Trophoblast cell (in vitro differentiated cells and primary cell): ENCODE measurements around the gene NAV3.

Experiments used
- DNase-seq, 2 donors: peaks; one replicate each; pipeline ENCODE4 v3.0.0-alpha.2; 2016
- H2AFZ ChIP-seq: 2 replicates; pipeline ENCODE4 v1.6.1; 2013; ENCODE audit warnings: low read length, moderate library complexity, mild to moderate bottlenecking; ENCODE audit not compliant: insufficient read depth, poor library complexity
- H2AK5ac ChIP-seq: 2 replicates; pipeline ENCODE4 v1.6.1; 2013; ENCODE audit warnings: mild to moderate bottlenecking, low read length
- H2BK120ac ChIP-seq: 2 replicates; pipeline ENCODE4 v1.6.1; 2013; ENCODE audit warnings: low read length, mild to moderate bottlenecking, moderate library complexity; ENCODE audit not compliant: insufficient read depth, poor library complexity
- H2BK12ac ChIP-seq: 2 replicates; pipeline ENCODE4 v1.6.1; 2013; ENCODE audit warnings: mild to moderate bottlenecking, low read length, moderate library complexity
- H2BK5ac ChIP-seq: 2 replicates; pipeline ENCODE4 v1.6.1; 2013; ENCODE audit warnings: low read length, low read depth, moderate library complexity, mild to moderate bottlenecking; ENCODE audit not compliant: poor library complexity
- H3K14ac ChIP-seq: 2 replicates; pipeline ENCODE4 v1.6.1; 2013; ENCODE audit warnings: mild to moderate bottlenecking, low read length
- H3K18ac ChIP-seq: 2 replicates; pipeline ENCODE4 v1.6.1; 2013; ENCODE audit warnings: mild to moderate bottlenecking, low read length
- H3K23ac ChIP-seq: 2 replicates; pipeline ENCODE4 v1.6.1; 2013; ENCODE audit warnings: low read length
- H3K27ac ChIP-seq: 2 replicates; pipeline ENCODE4 v1.5.1; 2013; ENCODE audit warnings: low read depth, mild to moderate bottlenecking, inconsistent platforms, low read length, moderate library complexity
- H3K27me3 ChIP-seq: 2 replicates; pipeline ENCODE4 v1.6.1; 2013; ENCODE audit warnings: inconsistent platforms, mild to moderate bottlenecking, low read length, moderate library complexity; ENCODE audit not compliant: insufficient read depth
- H3K36me3 ChIP-seq, 2 experiments: 1 replicate in 1 of 2; 2 replicates in 1 of 2; pipeline ENCODE4 v1.6.1; 2013; ENCODE audit warnings: low read length in 2 of 2, mild to moderate bottlenecking in 2 of 2, moderate library complexity in 1 of 2; ENCODE audit not compliant: insufficient read depth in 2 of 2, control insufficient read depth in 1 of 2
- H3K4ac ChIP-seq: 2 replicates; pipeline ENCODE4 v1.6.1; 2013; ENCODE audit warnings: low read depth, mild to moderate bottlenecking, low read length, moderate library complexity
- H3K4me1 ChIP-seq, 2 experiments: 1 replicate in 1 of 2; 2 replicates in 1 of 2; pipeline ENCODE4 v1.6.1; 2013; ENCODE audit warnings: low read length in 2 of 2, mild to moderate bottlenecking in 2 of 2, moderate library complexity in 1 of 2; ENCODE audit not compliant: insufficient read depth in 2 of 2, control insufficient read depth in 1 of 2
- H3K4me2 ChIP-seq: 2 replicates; pipeline ENCODE4 v1.6.1; 2013; ENCODE audit warnings: inconsistent platforms, mild to moderate bottlenecking, low read length, moderate library complexity
- H3K4me3 ChIP-seq: 2 replicates; pipeline ENCODE4 v1.5.1; 2013; ENCODE audit warnings: mild to moderate bottlenecking, low read depth, low read length, inconsistent platforms
- H3K79me1 ChIP-seq: one replicate; pipeline ENCODE4 v1.6.1; 2013; ENCODE audit warnings: low read length
- H3K79me2 ChIP-seq: 2 replicates; pipeline ENCODE4 v1.6.1; 2013; ENCODE audit warnings: low read length, mild to moderate bottlenecking; ENCODE audit not compliant: control insufficient read depth, insufficient read depth, poor library complexity
- H3K9ac ChIP-seq: 2 replicates; pipeline ENCODE4 v1.6.1; 2013; ENCODE audit warnings: mild to moderate bottlenecking, low read length
- H3K9me3 ChIP-seq: 2 replicates; pipeline ENCODE4 v1.6.1; 2013; ENCODE audit warnings: low read depth, mild to moderate bottlenecking, control low read depth, inconsistent platforms, low read length; ENCODE audit not compliant: insufficient read depth
- H4K12ac ChIP-seq: 2 replicates; pipeline ENCODE4 v1.6.1; 2013; ENCODE audit warnings: low read depth, mild to moderate bottlenecking, low read length, moderate library complexity
- H4K8ac ChIP-seq: 2 replicates; pipeline ENCODE4 v1.6.1; 2013; ENCODE audit warnings: low read depth, mild to moderate bottlenecking, low read length, moderate library complexity
- H4K91ac ChIP-seq: one replicate; pipeline ENCODE4 v1.6.1; 2013; ENCODE audit warnings: low read depth, mild to moderate bottlenecking, low read length, moderate library complexity
- WGBS: extraction: QIAGEN DNeasy Blood & Tissue Kit; methylation state at CpG from one replicate; pipeline ENCODE4 v1.1.7; 2013; ENCODE audit warnings: missing lambda C conversion rate; ENCODE audit not compliant: insufficient read length, insufficient coverage; ENCODE audit errors: extremely low coverage; 5-methylcytosine and 5-hydroxymethylcytosine counted together

The NAV3 gene

GRCh38 chr12:78236264-78236663 lies 405.6 kb downstream of the NAV3 start:
- Histone ChIP-seq H3K18ac (no peak overlapping the region), H3K36me3 (no peaks in the 10 kb centered on the region), H3K27ac (no peak overlapping the region), H3K4ac (no peak overlapping the region), H2AK5ac (no peak overlapping the region), H3K14ac (no peak overlapping the region), H2BK5ac (no peak overlapping the region), H3K4me3 (no peak overlapping the region), H3K23ac (no peak overlapping the region), H4K8ac (no peak overlapping the region), H3K9me3 (no peaks in the 10 kb centered on the region), H3K9ac (no peak overlapping the region), H4K91ac (no peak overlapping the region), H2AFZ (no peak overlapping the region), H2BK12ac (no peak overlapping the region), H3K4me1 (no peaks in the 10 kb centered on the region), H3K79me1 (no peaks in the 10 kb centered on the region), H3K4me2 (no peak overlapping the region), H4K12ac (no peak overlapping the region), H2BK120ac (no peak overlapping the region), H3K79me2 (no peaks in the 10 kb centered on the region), H3K27me3 (no peaks in the 10 kb centered on the region)
- WGBS = no CpG with 5 or more reads among the region's 1 CpG
- DNase-seq = peak in 1 of 2 donors; percentile 6

- Histone ChIP-seq H3K4me1 (no peaks in the 10 kb centered on the region), H2AK5ac (no peak overlapping the region), H2BK120ac (no peak overlapping the region), H4K12ac (no peak overlapping the region), H3K4ac (no peak overlapping the region), H2BK5ac (no peak overlapping the region), H4K8ac (no peak overlapping the region), H3K4me2 (no peak overlapping the region), H4K91ac (no peak overlapping the region), H3K23ac (no peak overlapping the region), H3K27ac (no peak overlapping the region), H3K79me2 (no peaks in the 10 kb centered on the region), H3K27me3 (no peaks in the 10 kb centered on the region), H3K9me3 (no peaks in the 10 kb centered on the region), H3K14ac (no peak overlapping the region), H3K9ac (no peak overlapping the region), H3K36me3 (no peaks in the 10 kb centered on the region), H3K79me1 (no peaks in the 10 kb centered on the region), H2BK12ac (no peak overlapping the region), H2AFZ (no peak overlapping the region), H3K4me3 (no peak overlapping the region), H3K18ac (no peak overlapping the region)
- WGBS = no CpG with 5 or more reads among the region's 3 CpGs
- peak; percentile 52 to 85 for DNase-seq
Measured at GRCh38 chr12:78239544-78239943, 408.9 kb downstream of the NAV3 start.

- WGBS = no CpG with 5 or more reads among the region's 1 CpG
- H3K79me2 ChIP-seq = no peaks in the 10 kb centered on the region
Measured at GRCh38 chr12:78240827-78241226, 410.1 kb downstream of the NAV3 start.

GRCh38 chr12:78241446-78241845 lies 410.8 kb downstream of the NAV3 start:
- Histone ChIP-seq H2AFZ (no peak overlapping the region), H3K9me3 (no peaks in the 10 kb centered on the region), H3K36me3 (no peaks in the 10 kb centered on the region), H2BK12ac (no peak overlapping the region), H3K4me1 (no peaks in the 10 kb centered on the region), H3K18ac (no peak overlapping the region), H3K23ac (no peak overlapping the region), H4K91ac (no peak overlapping the region), H2AK5ac (no peak overlapping the region), H3K27ac (no peak overlapping the region), H3K14ac (no peak overlapping the region), H3K4me2 (no peak overlapping the region), H3K79me2 (no peaks in the 10 kb centered on the region), H3K4me3 (no peak overlapping the region), H3K4ac (no peak overlapping the region), H4K8ac (no peak overlapping the region), H2BK120ac (no peak overlapping the region), H3K27me3 (no peaks in the 10 kb centered on the region), H3K9ac (no peak overlapping the region), H3K79me1 (no peaks in the 10 kb centered on the region), H2BK5ac (no peak overlapping the region), H4K12ac (no peak overlapping the region)
- no peak for DNase-seq
- WGBS = no CpG with 5 or more reads among the region's 6 CpGs

More at GRCh38 chr12:78240827-78241226, 410.1 kb downstream of the NAV3 start:
- no peak overlapping the region for H3K27ac ChIP-seq
- H2AFZ ChIP-seq = no peak overlapping the region
- no peaks in the 10 kb centered on the region for H3K36me3 ChIP-seq
- no peak overlapping the region for H3K14ac ChIP-seq
- H3K9ac ChIP-seq = no peak overlapping the region
- no peaks in the 10 kb centered on the region for H3K4me1 ChIP-seq
- no peak overlapping the region for H2AK5ac ChIP-seq
- H2BK5ac ChIP-seq = no peak overlapping the region
- no peaks in the 10 kb centered on the region for H3K79me1 ChIP-seq
- H3K23ac ChIP-seq = no peak overlapping the region
- H4K12ac ChIP-seq = no peak overlapping the region
- H3K9me3 ChIP-seq = no peaks in the 10 kb centered on the region
- no peak overlapping the region for H3K4me3 ChIP-seq
- H3K27me3 ChIP-seq = no peaks in the 10 kb centered on the region
- no peak overlapping the region for H4K91ac ChIP-seq
- H3K4ac ChIP-seq = no peak overlapping the region
- H3K4me2 ChIP-seq = no peak overlapping the region
- no peak overlapping the region for H2BK120ac ChIP-seq
- H3K18ac ChIP-seq = no peak overlapping the region
- no peak overlapping the region for H4K8ac ChIP-seq
- H2BK12ac ChIP-seq = no peak overlapping the region
- peak; percentile 32 to 64 for DNase-seq
